NCI-H1048 (cell line): Measurements from ENCODE around the gene DIRAS3.
"Not testable (repeated sequence)": the region's sequence is repeated elsewhere in the genome, so short reads cannot be mapped to it uniquely, and the experiment has no call there.

ENCODE experiments used
- DNase-seq: peaks from one replicate; lab custom pipeline; 2025; lab: John Stamatoyannopoulos, UW

DIRAS3 gene, protein sequence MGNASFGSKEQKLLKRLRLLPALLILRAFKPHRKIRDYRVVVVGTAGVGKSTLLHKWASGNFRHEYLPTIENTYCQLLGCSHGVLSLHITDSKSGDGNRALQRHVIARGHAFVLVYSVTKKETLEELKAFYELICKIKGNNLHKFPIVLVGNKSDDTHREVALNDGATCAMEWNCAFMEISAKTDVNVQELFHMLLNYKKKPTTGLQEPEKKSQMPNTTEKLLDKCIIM

DNA sequence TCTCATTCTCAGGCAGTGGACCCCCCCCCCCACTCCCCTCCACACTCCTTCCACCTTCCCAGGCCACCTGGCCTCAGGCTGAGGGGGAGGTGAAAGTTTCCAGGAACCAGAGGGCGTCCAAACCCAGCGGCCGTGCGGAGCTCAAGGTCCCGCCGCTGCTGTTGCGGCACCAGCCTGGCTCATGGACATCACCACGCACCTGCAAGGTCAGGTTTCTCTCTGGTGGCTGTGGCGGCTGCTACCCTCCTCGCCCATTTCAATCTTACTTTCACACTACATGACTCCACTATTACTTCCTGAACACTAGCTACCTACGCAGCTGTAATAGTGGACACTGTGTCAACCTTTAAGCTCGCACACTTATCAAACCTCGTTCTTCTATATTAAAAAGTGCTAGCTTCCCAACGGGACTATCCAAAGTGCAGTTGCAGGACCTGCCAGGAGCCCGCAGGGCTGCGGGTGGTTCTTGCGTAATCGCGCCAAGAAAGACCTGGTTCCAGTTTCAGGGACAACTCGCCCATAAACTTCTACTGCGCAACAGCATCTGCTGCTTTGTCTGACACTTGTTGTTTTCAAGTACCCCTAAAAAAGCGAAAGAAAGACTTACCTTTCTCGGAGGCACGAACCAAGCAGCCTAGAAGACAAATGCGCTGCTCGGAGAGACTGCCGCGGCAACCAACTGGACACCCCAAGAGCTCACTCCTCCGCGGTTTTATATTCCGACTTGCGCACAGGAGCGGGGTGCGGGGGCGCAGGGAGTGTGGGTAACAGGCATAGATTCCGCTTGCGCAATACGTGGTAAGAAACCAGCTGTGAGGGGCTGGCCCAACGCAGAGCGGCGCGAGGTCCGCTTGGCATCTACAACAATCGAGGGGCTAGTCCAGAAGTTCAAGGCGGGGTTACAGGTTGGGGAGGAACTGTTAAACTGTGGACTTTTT, at the start of gene DIRAS3:
TSS of gene DIRAS3 (minus strand) at position 687 of the 938 bp plus-strand sequence. CDS start 3,330 bp downstream, outside the sequence.
- DNase-seq, result no peak

DNA sequence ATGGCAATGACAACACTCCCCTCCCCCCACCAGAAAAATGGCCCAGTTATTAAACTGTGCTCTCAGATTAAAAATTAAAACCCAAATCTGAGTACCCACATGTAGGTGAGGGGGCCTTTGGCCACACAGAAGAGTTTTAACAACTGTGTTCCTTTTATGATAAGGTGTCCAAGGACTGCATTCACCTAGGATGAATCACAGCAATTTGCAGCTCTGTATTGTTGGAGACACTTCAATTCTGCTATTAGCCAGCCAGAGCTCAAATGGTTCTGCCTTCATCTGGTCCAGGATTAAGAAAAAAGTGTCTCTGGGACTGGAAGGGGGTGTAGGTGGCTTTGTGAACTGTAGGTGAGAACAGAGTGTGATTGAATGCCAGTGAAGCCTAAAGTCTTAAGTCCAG, 43.3 kb upstream of the DIRAS3 start:
- no peak for DNase-seq

DNA sequence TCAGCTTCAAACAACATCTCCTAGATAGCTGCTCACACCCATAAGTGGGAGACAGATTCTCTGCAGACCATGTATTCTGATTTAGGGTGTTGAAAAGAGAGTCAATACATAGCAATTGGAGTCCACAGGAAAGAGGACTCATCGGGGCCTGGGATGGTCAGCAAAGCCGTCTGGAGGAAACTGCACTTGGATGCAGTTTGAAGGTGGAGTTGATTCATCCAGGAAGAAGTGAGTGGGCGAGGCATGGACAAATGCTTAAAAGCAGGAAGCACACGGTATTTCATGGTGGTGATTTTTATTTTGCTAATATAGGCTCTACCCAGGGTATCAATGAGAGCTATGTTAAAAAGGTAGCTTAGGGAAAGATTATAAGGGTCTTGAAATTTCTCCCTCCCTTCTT, 36.8 kb upstream of the DIRAS3 start:
- no peak for DNase-seq

DNA sequence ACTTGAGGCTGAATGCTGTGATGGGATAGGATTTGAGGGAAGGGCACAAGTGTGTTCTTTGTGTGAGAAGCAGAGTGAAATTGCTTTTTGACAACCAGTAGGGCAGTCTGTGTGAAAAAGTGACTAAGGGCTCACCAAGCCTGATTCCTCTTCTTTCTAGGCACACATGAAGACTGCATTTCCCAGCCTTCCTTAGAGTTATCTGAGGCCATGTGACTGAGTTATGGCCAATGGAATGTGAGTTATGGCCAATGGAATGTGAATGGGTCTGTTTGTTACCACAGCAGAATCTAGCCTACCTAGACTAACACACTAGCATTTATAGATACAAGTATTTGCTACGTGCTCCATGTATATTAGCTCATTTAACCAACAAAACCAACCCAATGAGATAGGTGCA, 35.3 kb upstream of the DIRAS3 start:
- no peak for DNase-seq

DNA sequence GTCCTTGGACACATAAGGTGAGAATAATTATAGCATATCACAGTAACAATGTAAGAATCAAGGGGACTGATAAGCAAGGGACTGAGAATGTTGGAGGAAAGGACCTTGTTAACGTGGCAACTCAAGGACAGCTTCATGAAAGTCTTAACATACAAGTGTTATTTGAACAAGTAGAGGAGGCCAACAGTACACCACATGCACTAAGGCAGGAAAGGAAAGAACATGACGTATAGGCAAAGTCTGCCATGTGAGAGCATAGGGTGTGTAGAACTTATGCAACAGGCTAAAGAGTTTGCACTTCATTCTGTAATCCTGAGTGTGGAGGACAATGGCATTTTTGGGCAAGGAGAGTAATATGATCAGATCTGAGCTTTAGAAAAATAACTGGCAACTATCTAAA, 33.3 kb upstream of the DIRAS3 start:
- no peak for DNase-seq

DNA sequence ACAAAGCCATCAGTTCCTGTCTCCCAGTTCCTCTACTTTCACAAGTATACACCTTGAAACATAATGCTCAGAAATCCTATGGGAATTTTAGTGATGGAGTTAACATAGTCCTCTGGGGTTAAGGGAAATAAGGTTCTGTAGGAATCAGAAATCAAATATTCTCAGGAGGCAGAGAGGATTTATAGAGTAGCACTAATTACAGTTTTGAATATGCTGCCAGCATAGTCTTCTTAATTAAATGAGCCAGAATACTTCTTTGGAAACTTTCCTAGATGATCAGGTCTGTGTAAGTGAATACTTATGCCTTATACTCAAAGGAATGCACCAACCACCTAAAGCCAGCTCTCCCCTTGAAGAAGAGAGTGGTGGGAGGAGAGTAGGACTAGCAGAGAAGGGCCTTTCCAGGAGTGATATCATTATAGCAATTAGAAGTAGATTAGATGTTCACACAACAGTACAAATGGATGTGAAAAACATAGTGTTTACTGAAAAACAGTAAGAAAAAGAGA, 31.4 kb upstream of the DIRAS3 start:
- no peak for DNase-seq

DNA sequence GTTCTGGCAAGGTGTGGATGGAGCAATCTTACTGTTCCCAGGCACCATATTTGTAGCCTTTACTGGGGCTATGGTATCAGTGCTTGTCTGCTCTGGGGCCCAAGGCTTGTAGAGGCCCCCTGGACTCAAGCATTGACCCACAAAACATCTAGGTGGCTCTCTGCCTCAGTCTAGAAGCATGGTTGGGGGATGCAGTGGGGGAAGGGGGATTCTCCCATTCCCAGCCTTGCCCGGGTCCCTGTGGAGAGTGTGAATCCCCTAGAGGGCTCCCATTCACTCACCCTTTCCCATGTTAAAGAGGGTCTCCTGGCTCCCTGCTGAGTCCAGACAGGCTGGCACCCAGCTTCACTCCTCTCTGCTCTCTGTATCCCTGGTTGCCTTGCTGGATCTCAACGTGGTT, 28.2 kb upstream of the DIRAS3 start:
- DNase-seq, result no peak

DNA sequence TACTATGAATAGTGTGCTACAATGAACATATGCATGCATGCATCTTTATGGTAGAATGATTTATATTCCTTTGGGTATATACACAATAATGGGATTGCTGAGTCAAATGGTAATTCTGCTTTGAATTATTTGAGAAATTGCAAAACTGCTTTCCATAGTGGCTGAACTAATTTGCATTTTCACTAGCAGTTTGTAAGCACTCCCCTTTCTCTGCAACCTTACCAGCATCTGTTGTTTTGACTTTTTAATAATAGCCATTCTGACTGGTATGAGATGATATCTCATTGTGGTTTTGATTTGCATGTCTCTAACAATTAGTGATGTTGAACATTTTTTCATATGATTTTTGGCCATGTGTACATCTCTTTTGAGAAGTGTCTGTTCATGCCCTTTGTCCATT, 24.0 kb upstream of the DIRAS3 start:
- peak; percentile 39 for DNase-seq

DNA sequence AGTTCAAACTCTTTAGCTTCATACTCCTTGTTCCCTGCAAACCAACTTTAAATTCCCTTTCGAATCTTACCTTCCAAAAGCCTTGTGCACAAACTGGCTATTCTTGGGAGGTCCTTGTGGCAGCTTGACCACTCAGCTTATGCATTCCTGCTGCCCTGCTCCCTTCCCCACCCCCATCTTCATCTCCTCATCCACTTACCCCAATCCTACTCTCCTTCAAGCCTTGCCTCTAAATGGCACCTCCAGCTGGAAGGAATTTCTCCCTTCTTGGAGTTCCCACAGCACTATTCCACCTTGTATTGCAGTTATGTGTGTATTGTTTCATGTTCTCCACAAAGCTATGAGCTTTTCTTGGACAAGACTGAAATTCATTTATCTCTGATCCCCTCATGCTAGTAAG, 15.3 kb upstream of the DIRAS3 start:
- no peak for DNase-seq

DNA sequence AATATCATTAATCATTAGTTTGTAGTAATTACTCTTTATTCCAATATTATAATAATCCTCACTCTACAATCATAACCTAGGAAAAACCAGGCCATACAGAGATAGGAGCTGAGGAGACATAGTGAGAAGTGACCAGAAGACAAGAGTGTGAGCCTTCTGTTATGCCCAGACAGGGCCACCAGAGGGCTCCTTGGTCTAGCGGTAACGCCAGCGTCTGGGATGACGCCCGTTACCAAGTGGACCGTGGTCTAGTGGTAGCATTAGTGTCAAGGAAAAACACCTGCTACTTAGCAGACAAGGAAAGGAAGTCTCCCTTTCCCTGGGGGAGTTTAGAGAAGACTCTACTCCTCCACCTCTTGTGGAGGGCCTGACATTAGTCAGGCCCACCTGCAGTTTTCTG, 7.6 kb upstream of the DIRAS3 start:
- not testable (repeated sequence) for DNase-seq

DNA sequence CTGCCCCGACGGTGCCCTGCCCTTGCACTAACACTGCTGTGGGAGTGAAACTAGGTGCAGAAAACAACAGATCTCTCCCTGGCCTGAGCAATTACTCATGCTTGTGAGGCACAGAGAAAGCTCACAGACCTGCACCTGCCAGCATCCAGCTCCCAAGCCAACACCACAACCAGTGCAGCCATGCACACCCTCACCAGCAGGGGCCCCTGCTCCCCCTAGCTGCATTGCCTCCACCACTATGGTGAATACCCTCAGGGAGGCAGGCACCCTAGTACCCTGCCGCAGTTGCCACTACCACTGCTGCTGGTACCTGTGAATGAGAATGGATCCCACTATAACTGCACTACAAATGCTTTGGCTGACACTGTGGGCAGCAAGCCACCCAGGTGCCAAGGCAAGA, 7.1 kb upstream of the DIRAS3 start:
- no peak for DNase-seq

DNA sequence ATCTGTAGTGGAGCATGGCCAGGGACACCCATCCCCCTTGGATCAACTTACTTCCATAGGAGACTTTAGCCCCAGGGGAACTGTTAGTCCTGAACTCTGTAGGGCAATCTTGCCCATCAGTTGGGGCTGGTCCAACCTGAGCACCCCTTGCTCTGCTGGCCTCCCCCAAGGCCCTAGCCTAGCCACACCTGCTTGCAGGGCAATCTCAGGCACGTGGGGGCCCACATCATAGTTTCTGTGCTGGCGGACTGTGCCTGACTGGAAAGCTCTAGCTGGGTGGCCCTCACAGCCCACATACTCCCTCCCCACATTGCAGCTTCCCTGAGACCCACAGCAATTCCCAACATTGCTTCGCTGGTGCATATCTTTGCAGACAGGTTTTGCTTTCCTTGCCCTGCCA, 6.6 kb upstream of the DIRAS3 start:
- no peak for DNase-seq

DNA sequence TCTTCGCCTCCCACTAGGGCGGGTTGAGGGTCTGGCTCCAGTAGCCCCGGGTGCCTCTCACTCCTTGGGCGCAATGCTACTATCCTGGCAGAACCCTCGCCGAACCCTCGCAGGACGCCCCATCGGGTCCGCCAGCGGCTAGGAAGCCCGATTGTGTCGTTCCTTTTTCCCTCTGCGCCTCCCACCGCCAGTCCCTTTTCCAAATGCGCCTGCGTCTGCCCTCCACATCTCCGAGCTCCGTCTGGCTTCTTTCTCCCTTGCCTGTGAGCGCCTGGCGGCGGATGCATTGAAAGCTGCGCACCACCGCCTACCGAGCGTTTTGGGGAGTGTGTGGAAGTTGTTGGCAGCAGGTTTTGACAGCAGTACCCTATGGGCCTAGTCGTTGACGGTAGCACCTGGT, 1.0 kb upstream of the DIRAS3 start:
- DNase-seq, result no peak

DNA sequence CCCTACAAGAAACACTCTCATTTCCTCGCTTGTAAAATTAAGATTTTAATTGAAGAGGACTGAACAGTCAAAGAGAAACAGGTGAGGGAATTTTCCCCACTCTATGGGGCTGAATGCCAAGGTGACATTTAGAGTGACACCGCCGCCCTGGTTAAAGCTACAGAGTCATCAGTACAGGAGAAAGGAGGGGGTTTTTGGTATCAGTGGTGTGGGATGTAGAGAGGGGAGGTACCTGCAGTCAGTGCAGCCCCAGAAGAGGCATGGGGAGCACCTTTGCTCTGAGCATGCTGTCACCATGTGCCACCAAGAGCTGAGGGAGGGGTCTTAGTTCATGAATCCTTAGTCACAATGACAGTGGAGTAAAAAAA, 2.8 kb downstream of the DIRAS3 start:
- DNase-seq, result no peak

DNA sequence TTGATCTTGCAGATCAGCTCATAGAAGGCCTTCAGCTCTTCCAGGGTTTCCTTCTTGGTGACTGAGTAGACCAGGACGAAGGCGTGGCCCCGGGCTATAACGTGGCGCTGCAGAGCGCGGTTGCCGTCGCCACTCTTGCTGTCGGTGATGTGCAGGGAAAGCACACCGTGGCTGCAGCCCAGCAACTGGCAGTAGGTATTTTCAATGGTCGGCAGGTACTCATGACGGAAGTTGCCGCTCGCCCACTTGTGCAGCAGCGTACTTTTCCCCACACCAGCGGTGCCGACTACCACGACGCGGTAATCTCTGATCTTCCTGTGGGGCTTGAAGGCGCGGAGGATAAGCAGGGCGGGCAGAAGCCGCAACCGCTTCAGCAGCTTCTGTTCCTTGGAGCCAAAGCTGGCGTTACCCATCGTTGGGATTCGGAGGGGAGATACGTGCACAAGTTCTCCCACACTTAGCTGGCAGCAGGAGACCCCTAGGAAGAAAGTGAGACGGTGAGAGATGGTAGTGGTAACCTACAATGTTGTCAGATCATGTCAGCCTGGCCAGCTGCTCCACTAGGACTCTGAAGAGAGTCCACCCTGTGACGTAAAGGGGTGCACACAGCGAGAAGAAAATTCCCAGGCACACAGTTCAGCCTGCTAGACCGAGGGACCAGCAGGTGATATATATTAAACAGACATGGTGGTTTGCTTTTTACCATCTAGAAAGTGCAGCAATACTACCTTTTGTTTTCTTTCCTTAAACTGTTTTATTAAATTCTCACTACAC, 3.4 kb downstream of the DIRAS3 start:
- DNase-seq, result no peak

DNA sequence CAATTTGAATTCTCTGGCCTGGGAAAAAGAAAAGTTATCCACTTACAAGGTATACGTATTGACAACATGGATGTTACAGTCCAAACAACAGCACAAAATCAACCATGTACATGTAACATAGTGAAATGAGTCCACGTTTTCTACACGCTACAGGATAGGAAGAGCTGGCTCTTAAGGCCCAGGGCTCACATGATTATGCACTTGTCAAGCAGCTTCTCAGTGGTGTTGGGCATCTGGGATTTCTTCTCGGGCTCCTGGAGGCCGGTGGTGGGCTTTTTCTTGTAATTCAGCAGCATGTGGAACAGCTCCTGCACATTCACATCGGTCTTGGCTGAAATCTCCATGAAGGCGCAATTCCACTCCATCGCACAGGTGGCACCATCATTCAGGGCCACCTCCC, 4.0 kb downstream of the DIRAS3 start:
- no peak for DNase-seq

DNA sequence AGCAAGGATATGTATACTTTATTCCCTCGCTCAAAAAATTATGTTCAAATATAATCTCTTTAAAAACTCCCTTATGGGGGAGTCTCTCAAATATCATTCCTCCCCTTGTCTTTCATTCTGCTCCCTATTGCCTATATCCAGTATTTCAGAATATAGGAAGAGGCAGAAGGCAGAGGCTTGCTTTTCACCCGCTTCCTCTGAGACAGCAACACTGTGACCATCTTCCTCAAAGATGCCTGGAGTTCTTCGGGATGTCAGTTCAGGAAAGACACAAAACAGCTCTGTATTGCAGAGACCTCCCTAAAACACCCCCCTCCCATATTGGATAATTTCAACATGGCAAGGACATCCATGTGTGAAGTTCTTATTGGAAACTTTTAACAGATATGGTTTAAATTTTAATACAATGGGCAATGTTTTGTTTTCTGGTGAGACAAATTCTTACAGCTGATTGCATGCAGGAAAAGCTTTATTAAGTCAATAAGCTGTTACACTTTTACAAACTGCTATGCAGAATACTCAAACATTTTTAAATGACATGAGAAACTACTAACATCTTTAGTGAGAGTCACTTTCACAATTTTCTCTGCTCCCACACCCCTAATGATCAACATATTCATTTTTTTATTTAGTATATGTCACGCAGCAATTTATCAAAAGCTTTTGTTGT, 4.8 kb downstream of the DIRAS3 start:
- DNase-seq, result no peak

DNA sequence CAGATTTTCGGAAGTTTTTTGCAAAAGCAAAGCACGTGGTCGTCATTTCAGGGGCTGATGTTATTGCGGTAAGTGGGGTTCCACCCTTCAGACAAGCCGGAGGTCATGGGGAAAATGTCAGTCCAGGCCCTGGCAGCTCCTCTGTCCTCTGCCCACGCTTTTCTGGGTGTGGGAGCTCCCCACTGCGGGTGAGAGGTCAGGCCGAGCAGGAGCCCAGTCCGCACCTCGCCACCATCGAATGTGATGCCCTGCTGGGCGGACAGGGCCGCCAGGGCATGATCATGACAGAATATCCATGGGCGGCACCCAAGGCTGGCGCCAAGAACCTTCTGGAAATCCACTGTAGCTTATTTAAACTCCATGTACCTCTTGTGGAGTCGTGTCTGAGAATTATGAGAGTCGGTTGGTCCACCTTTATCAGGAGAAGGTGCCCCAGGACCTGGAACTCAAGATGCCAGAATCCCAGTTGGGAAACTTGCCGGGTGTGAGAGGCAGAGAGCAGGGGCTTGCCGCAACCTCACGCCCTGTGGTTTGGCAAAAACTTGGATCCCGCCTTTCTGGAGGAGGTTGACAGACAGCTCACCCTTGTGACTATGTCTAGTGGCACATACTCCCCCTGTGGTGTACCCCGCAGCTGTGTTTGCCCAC, 6.9 kb downstream of the DIRAS3 start:
- DNase-seq, result no peak

DNA sequence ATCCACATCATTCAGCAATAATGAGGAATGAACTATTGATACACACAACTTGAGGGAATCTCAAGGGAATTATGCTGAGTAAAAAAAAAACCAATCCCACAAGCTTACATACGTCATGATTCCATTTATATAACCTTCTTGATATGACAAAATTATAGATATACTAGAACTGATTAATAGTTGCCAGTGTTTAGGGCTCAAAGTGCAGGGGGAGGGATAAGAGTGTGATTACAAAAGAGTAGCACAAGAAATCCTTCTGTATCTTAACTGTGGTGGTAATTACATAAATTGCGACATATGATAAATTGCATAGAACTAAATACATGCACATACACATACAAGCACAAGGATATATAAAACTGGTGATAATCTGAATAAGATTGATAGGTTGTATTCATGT, 13.5 kb downstream of the DIRAS3 start:
- DNase-seq, result no peak

DNA sequence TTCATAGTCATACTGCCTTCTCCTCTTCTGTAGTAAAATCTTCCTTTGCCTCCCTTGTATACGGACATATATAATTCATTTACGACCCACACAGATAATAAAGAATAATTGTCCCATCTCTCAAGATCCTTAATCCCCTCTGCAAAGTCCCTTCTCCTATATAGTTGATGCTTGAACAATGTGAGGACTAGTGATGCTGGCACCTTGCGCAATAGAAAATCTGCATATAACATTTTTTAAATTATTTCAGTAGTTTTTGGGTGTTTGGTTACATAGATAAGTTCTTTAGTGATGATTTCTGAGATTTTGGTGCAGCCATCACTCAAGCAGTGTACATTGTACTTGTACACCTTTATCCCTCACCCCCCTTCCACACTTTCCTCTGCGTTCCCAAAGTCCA, 21.0 kb downstream of the DIRAS3 start:
- no peak for DNase-seq

DNA sequence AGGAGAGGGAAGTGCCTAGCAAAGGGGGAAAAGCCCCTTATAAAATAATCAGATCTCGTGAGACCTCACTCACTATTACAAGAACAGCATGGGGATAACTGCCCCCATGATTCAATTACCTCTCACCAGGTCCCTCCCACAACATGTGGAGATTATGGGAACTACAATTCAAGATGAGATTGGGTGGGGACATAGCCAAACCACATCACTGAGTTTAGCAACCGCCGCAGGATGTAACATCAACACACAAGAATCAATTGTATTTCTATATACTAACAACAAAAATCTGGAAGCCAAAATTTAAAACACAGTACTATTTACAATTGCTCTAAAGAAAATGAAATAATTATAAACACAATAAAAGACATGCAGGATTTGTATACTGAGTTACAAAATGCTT, 21.9 kb downstream of the DIRAS3 start:
- no peak for DNase-seq
